ENCODE data around the gene TAPT1. TPM values are rescaled to one million over a fixed set of nuclear protein-coding genes. Genes with fewer than 3 reads are reported as not detected.
"Not testable (repeated sequence)": the region's sequence is repeated elsewhere in the genome, so short reads cannot be mapped to it uniquely, and the experiment has no call there.

The TAPT1 gene
- total RNA-seq, 1 donor from 2014 or later, result 37.6 TPM

GRCh38 chr4:16218950-16219349, 7.3 kb downstream of the TAPT1 start:
- intact Hi-C loops (cut with micrococcal nuclease), result loop anchor here (5.0 kb wide), 1 partner anchor 43 kb away; no protein-coding TSS in a partner anchor

GRCh38 chr4:16217300-16218051, 8.8 kb downstream of the TAPT1 start:
- intact Hi-C loops (cut with micrococcal nuclease), result loop anchor here (1.0 to 5.0 kb wide), 2 partner anchors 8 to 45 kb away; no protein-coding TSS in a partner anchor

DNA sequence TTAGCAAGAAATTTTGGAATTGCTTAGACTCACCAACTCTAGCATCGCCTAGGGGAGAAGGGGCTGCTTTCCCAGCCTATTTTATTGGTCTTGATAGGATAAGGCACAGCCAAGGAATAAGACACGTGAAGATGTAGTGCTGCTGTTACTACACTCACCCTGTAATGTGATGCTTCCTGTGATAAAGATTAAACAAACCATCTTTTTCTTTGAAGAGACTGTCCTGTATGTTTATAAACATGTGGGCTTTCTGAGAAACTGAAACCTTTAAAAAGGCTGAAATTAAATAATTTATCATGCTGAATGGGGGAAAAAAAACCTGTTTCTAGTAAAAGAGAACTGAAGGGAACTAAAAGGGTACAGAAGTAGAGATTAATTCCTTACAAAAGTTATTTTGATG, 13.2 kb downstream of the TAPT1 start:
- intact Hi-C loops (cut with micrococcal nuclease), result loop anchor here (1.0 kb wide), 1 partner anchor 11 kb away; no protein-coding TSS in a partner anchor

DNA sequence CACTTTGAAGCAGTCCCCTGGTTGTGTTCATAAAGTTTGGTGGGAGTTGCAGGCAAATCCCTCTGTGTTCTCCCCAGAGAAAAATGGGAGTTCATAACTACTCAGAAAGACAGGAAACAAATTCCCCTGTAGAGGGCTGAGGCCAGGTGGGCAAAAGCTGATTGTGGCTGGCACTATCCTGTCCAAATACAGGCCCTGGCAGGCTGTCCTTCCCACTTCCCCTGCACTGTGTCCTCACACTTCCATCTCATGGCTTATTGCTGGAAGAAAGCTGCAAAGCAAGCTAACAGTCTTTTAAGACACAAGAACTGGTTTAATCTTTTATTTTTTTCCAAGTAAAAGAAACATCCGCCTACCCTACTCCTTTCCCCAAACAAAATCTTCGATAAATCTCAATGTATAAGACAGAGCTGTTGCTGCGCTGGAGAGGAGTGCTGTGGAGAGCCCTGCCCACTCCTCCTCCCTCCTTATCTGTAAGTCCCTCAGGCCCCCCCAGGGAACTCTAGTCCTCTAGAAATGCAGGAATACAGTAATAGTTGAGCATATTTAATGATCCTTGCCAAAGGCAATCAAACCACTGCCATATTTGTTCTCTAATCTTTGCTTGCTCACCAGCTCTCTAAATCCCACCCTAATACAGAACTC, 14.0 kb downstream of the TAPT1 start:
- intact Hi-C loops (cut with micrococcal nuclease), result no loop called here

- intact Hi-C loops (cut with micrococcal nuclease), result no loop called here
These were observed 18.9 kb downstream of the TAPT1 start for GRCh38 chr4:16207409-16207808.

DNA sequence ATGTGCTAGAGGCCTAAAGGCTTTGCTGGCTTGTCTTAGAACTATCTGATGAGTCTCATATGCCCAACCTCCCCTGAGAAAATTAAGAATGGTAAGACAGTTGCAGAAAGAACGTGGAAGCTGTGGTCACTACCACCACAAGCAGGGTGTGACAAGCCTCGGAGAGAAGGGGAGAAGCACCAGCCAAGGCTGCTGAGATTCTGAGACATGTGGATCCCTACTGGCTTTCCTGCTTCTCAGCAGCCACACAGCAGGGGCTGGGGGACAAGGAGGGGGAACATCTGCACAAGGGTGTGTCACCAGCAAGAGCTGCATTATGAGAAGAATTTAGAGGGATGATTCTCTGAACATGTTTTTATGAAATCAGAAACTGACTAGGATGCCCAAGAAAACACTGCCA, 19.4 kb downstream of the TAPT1 start:
- intact Hi-C loops (cut with micrococcal nuclease), result no loop called here

GRCh38 chr4:16206301-16206700, 20.0 kb downstream of the TAPT1 start:
- intact Hi-C loops (cut with micrococcal nuclease), result no loop called here

- intact Hi-C loops (cut with micrococcal nuclease), result loop anchor here (2.0 kb wide), 1 partner anchor 179 kb away; no protein-coding TSS in a partner anchor
These were observed 20.7 kb downstream of the TAPT1 start for GRCh38 chr4:16205298-16206164.

DNA sequence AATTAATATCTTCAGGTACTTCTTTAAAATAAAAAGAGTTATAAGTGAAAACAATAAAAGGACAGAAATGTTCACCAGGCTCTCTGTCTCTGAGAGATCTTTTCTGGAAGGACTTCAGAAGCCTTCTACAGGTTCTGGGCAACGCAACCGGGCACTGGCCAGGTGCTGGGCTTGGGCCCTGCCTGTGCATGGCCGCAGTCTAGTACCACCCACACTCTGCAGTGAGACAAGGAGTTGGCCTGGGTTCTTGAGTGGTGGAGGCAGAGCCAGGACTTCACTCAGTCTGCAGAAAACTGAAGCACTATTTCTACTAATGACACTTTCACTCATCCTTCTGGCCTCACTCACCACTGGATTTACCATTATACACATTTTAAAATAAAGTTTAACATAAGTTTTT, 21.8 kb downstream of the TAPT1 start:
- intact Hi-C loops (cut with micrococcal nuclease), result loop anchor here (2.0 kb wide), 1 partner anchor 178 kb away; no protein-coding TSS in a partner anchor

DNA sequence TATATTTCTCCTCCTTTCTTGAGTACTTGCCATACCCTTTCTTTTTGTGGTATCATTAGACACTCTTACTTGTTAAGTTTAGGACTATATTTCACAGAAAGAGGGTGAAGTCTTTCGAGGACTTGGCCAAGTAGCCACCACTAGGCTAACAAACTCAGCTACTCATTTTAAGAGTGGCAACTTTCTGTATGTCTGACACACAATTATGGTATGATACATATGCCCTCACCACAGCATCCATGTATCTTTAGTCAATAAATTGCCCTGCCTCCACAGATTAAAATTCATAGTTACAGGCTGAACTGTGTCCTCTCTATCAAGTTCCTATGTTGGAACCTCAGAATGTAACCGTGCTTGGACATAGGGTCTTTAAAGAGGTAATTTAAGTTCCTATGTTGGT, 23.2 kb downstream of the TAPT1 start:
- intact Hi-C loops (cut with micrococcal nuclease), result no loop called here

- intact Hi-C loops (cut with micrococcal nuclease), result no loop called here
These were observed 23.7 kb downstream of the TAPT1 start for GRCh38 chr4:16202598-16202997.

DNA sequence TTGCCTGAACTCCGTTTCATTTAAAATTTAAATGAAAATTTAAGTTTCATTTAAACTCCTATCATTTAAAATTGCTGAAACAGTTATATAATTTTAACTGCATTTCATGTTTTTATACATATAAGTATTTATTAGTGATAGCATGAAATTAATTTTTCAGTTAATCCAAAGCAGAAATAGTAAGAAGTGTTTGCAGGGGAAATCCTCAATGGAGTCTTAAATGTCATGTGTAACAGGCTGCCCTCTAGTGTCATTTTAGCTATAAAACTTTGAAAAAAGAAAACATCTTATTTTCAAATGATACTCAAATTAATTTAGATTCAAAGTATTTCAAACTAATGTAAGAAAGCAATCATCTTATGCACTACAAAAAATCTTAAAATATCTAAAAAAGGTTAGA, 27.2 kb downstream of the TAPT1 start:
- intact Hi-C loops (cut with micrococcal nuclease), result no loop called here

DNA sequence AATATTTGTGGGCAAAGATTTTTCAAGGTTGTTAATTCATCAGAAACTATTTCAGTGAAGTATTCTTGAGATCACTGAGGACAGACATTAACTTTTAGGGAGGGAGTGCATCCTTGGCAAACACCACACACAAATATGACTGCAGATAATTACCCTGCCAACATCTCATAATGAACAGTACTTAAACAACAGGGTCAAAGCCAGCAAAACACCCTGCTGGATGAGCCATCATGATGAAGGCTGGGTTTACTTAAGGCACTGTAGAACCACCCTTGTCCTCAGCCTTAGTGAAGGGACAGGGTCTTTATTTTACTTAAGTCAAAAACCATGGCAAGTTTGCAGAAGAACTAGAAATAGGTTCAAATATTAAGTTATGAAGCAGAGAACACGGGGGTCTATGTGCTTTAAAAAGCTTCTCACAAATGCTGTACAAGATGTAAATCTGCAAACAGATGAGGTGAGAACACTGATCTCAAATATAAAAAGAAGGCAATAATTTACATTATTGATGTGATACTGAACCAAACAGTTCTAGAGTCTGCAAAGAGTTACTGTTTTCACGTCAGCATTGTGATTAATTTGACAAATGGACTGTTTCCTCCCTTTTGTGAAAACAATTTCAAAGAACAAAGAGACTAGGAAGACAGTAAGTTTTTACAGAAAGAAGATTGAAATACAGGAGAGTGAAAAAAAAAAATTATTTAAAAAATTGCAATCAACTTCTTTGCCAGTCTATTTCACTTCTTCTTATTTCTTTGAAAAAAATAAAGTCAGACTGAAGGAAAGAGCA, 28.2 kb downstream of the TAPT1 start:
- intact Hi-C loops (cut with micrococcal nuclease), result no loop called here

DNA sequence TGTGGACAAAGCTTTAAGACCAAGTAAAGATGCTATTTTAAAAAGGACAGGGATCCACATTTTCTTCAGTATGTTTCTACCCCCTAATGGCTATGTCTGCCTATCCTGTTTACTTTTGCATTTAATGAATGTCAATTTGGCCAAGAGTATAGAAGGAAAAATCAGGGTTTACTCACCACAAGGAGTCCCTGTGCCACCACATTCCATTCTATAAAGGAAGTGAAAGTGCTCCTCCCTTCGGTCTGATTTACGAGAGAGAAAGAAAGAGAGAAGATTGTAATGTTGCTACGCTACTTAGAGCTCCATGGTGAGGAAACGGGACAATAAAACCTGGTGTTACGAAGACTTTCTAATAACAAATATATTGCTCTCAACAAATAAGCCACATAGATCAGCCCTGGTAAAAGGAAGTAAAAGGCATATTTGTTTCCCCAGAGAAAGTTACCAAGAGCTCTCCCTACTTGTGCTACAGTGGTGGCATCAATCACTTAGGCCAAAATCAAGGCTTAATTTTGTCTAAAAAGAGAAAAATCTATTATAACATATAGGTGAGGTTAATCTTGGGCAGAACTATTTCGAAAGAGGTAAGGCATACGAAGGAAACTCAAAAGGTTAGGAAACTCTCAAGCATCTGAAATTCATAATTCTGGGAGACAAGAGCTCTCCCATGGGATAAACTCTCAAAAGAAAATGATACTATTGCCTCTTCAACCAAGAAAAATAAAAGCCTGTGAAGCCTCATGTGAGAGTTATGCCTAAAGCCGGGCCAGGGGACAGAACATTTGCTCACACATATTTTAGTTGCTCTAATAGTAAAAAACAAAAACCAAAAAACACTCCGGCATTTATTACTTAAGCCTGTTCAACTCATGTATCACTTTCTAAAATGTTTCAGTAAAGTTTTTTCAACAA, 29.5 kb downstream of the TAPT1 start:
- intact Hi-C loops (cut with micrococcal nuclease), result no loop called here

- intact Hi-C loops (cut with micrococcal nuclease), result no loop called here
These were observed 31.1 kb downstream of the TAPT1 start for GRCh38 chr4:16195209-16195608.

- intact Hi-C loops (cut with micrococcal nuclease), result not testable (repeated sequence)
These were observed 31.5 kb downstream of the TAPT1 start for GRCh38 chr4:16194798-16195197.

- intact Hi-C loops (cut with micrococcal nuclease), result no loop called here
These were observed 32.1 kb downstream of the TAPT1 start for GRCh38 chr4:16194214-16194613.

DNA sequence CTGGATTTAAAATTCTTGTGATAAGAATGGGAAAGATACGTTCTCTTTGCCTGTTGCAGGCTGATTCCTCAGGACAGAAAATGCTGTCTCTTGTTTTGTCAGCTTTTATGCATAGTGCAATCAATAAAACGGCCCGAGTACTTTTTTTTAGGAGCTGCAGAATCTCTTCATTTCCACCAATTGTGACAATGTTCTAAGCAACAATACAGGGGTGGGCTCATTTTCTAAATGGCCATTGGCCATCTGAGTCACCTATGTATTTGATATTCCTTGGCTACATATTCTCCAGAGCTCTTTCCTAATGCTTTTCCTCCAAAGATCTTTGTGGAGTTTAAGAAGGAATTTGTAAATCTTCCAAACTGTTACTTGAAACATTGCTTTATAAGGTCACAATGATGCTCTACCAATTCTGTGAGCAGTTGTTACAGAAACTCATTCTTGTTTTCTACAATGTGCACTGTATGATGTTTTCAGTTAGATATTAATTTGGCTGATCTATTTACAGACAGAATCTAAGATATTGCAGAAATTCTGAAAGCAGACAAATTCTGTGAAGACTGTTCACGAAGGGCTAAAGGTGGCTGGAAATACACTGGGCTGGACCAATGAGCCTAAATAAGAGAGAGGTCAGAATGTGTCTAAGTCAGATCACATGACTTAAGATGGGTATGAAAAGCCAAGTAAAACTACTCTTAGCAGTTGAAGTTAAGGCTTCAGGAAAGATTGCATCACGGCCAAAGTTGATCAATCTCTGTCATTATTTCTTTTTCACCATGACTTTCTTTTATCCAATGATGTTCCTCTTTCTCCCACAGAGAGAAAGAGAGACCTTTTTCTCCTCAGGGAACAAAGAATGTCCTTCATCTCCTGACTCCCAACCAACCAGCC, 33.4 kb downstream of the TAPT1 start:
- intact Hi-C loops (cut with micrococcal nuclease), result no loop called here

DNA sequence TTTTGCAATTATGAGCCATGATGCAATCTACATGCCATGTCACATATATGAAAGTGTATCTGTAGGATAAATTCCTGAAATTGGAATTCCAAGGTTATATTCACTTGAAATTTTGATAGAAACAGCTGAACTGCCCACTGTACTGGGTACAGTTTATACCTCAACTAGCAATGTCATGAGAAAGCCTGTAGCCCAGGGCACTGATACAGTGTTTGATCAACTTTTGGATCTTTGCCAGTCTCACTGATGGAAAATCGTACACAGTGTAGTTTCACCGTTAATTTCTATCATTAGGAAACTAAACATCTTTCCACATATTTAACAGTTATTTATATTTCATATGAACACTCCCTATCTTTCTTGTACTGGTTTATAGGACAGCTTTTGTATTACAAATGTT, 34.2 kb downstream of the TAPT1 start:
- intact Hi-C loops (cut with micrococcal nuclease), result no loop called here
